ENCODE data around the gene CLTCL1. TPM values are rescaled to one million over a fixed set of nuclear protein-coding genes. Genes with fewer than 3 reads are reported as not detected.

The CLTCL1 gene
- total RNA-seq, 1 donor from 2014 or later, result 13.7 TPM

- Histone ChIP-seq H3K36me3 (ENCODE audit: control insufficient read depth, insufficient read depth, low read length) (peaks cover 8% of the 10 kb centered on the region), H3K27me3 (ENCODE audit: control insufficient read depth, insufficient read depth, low read length) (peaks cover under 1% of the 10 kb centered on the region), H3K4me3 (ENCODE audit: low read depth, low read length) (no peak overlapping the region)
- FAIRE-seq (no peak), DNase-seq (ENCODE audit: low read depth) (no peak)
- TF ChIP-seq, protein P1, sequence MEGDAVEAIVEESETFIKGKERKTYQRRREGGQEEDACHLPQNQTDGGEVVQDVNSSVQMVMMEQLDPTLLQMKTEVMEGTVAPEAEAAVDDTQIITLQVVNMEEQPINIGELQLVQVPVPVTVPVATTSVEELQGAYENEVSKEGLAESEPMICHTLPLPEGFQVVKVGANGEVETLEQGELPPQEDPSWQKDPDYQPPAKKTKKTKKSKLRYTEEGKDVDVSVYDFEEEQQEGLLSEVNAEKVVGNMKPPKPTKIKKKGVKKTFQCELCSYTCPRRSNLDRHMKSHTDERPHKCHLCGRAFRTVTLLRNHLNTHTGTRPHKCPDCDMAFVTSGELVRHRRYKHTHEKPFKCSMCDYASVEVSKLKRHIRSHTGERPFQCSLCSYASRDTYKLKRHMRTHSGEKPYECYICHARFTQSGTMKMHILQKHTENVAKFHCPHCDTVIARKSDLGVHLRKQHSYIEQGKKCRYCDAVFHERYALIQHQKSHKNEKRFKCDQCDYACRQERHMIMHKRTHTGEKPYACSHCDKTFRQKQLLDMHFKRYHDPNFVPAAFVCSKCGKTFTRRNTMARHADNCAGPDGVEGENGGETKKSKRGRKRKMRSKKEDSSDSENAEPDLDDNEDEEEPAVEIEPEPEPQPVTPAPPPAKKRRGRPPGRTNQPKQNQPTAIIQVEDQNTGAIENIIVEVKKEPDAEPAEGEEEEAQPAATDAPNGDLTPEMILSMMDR (IDR thresholded peaks at IDR 0.05; ENCODE audit: insufficient read depth, low read length, severe bottlenecking), result no peak
Observed at GRCh38 chr22:19175026-19175601, 116.4 kb downstream of the CLTCL1 start.

- FAIRE-seq, result no peak
Observed at GRCh38 chr22:19174106-19175025, 117.2 kb downstream of the CLTCL1 start.

DNA sequence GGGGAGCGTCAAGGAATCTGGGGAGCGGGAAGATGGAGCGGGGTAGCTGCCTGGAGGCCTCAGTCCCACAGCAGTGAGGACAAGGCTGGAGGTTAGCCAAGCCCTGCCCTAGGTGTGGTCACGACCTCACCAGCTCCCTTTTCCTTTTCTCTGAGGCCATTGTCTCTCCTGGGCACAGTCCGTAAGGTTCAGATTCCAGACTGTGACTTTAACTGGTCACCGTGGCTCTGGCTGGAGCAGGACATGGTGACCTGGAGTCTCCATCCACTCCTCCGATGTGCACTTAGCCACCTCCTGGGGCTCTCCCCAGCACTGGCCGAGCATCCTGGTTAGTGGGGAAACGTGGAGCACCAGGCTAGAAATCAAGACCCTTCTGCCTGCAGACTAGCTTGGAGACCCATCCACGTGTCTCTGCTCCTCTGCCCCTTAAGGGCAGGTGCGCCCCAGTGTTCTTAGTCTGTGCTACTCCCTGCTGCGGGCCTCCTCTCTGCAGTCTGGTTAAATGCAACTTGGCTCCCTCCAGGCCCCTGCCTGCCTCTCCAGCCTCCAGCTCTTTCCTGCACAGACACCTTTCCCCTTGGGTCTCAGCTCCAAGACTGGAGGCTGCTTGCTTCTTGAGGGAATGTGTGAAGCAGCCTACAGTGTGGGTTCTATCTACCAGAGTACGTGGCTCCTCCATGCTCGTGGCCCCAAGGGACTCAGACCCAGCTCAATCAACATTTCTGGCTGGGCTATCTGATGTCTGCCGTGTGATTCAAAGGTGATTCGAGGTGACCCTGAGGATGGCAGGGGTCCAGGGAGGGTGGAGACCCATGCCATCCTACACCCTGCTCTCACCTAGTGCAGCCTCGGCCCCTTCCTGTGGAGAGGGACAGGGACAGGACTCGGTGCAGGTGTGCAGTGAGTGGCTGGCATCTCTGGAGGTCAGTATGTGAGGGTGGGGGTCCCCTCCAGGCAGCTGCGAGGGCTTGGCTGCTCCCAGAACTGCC lies 118.2 kb downstream of the CLTCL1 start:
- FAIRE-seq (no peak), DNase-seq (ENCODE audit: low read depth) (no peak)
- H3K4me3 ChIP-seq (ENCODE audit: low read depth, low read length), result no peak overlapping the region
- peaks cover 8% of the 10 kb centered on the region for H3K36me3 ChIP-seq (ENCODE audit: control insufficient read depth, insufficient read depth, low read length)
- peaks cover 17% of the 10 kb centered on the region for H3K27me3 ChIP-seq (ENCODE audit: control insufficient read depth, insufficient read depth, low read length)
- TF ChIP-seq, protein P1 (IDR thresholded peaks at IDR 0.05; ENCODE audit: insufficient read depth, low read length, severe bottlenecking), result no peak

More at GRCh38 chr22:19174106-19175025, 117.2 kb downstream of the CLTCL1 start:
- H3K36me3 ChIP-seq (ENCODE audit: control insufficient read depth, insufficient read depth, low read length), result peaks cover 8% of the 10 kb centered on the region
- no peak overlapping the region for H3K4me3 ChIP-seq (ENCODE audit: low read depth, low read length)
- TF ChIP-seq, protein P1 (IDR thresholded peaks at IDR 0.05; ENCODE audit: insufficient read depth, low read length, severe bottlenecking), result no peak
- DNase-seq (ENCODE audit: low read depth), result peak; percentile 35
- peaks cover 7% of the 10 kb centered on the region for H3K27me3 ChIP-seq (ENCODE audit: control insufficient read depth, insufficient read depth, low read length)

DNA sequence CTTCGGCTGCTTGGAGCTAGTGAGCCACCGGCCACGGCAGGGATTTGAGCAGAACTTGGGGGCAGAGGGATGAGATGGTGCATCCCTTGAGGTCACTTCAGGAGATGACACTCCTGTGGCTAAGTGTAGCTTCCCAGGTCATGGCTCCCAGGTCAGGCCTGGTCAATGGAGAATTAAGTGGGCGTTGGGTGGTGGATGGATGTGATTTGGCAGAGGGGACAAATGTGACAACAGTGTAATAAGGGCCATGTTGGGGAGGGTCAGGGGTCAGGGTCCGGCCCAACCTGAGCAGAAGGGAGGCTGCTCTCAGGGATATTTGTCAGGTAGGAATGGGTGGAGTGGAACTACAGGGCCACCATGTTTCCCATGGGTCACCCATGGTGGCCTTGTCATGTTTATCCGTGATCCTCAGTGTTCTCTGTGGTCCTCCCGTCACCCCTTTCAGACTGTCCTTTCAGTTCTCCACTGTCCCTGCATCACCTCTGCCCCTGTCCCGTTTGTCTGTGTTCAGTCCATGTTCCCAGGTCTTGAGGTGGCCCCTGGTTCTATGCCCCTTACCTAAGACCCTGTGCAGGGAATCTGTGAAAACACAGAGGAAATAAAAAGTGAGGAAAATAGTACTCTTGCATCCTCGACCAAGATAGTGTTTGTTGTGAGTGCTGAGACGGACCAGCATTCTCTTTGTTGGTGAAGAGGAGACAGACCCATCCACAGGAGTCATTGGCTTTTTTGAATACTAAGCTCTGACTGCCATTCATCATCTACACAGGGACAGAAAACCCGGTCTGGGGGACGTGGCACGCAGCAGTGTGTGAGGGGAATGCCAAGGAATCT lies 119.1 kb downstream of the CLTCL1 start:
- Histone ChIP-seq H3K36me3 (ENCODE audit: control insufficient read depth, insufficient read depth, low read length) (peaks cover 8% of the 10 kb centered on the region), H3K27me3 (ENCODE audit: control insufficient read depth, insufficient read depth, low read length) (peaks cover 23% of the 10 kb centered on the region), H3K4me3 (ENCODE audit: low read depth, low read length) (peak overlapping the region; percentile 83)
- TF ChIP-seq, protein P1 (IDR thresholded peaks at IDR 0.05; ENCODE audit: insufficient read depth, low read length, severe bottlenecking), result no peak
- no peak for DNase-seq (ENCODE audit: low read depth)
- no peak for FAIRE-seq

GRCh38 chr22:19169947-19170318 lies 121.6 kb downstream of the CLTCL1 start:
- H3K27me3 ChIP-seq (ENCODE audit: control insufficient read depth, insufficient read depth, low read length), result peaks cover 25% of the 10 kb centered on the region
- DNase-seq (ENCODE audit: low read depth), result no peak
- no peak for FAIRE-seq
- no peaks in the 10 kb centered on the region for H3K36me3 ChIP-seq (ENCODE audit: control insufficient read depth, insufficient read depth, low read length)
- TF ChIP-seq, protein P1 (IDR thresholded peaks at IDR 0.05; ENCODE audit: insufficient read depth, low read length, severe bottlenecking), result no peak
- H3K4me3 ChIP-seq (ENCODE audit: low read depth, low read length), result no peak overlapping the region
